ENCODE data around the gene EEPD1. TPM values are rescaled to one million over a fixed set of nuclear protein-coding genes. Genes with fewer than 3 reads are reported as not detected.
"Not testable (repeated sequence)": the region's sequence is repeated elsewhere in the genome, so short reads cannot be mapped to it uniquely, and the experiment has no call there.

The EEPD1 gene
- total and polyA plus RNA-seq, 8 donors = 14.0 to 134 (median 19.4) TPM

DNA sequence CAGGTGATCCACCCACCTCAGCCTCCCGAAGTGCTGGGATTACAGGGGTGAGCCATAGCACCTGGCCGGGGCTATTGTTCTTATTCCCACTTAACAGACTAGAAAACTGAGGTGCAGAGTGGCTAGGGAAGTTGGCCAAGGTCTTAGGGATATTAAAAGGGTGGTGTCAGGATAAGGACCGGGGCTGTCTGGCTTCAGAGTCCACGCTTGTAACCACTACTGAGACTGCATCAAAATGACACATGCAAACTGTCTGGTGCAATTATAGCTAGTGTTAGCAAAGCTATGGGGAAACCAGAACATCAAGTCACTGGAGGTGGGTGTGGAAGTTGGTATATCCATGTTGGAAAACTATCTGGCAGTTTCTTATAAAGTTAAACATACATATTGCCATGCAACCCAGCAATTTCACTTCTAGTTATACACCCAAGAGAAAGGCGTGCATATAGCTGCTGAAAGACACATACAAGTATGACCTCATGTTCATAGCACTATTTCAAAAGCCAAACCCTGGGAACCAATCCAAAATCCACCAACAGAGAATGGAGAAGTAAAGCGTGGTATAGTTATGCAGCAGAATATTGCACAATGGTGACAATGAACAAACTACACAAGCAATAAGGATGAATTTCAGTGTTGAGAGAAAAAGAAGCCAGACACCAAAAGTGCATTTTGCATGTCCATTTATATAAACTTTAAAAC is 33.9 kb upstream of the EEPD1 start:
- H3K9me3 ChIP-seq = no peaks in the 10 kb centered on the region

GRCh38 chr7:36119983-36120646 is 32.9 kb upstream of the EEPD1 start:
- DNase-seq = peak in 1 of 2 donors; percentile 22
- WGBS, 5 donors = 74 to 85% (median 82%) methylated on average over 12 to 13 of the region's 13 CpGs
- intact Hi-C loops (cut with DNase I; ENCODE audit: low total_unique reads) = not testable (repeated sequence)

More for the DNA sequence above, 33.9 kb upstream of the EEPD1 start:
- 54 to 70% (median 64%) methylated on average over 6 of the region's 6 CpGs for WGBS, 5 donors
- TF ChIP-seq POLR2AphosphoS5 (IDR thresholded peaks at IDR 0.05) (peak in 1 of 3 donors; percentile 78), POLR2A (IDR thresholded peaks at IDR 0.05) (no peak), EP300 (IDR thresholded peaks at IDR 0.05) (no peak), CTCF (IDR thresholded peaks at IDR 0.05) (no peak)
- no peaks in the 10 kb centered on the region for H3K36me3 ChIP-seq
- H3K4me3 ChIP-seq = no peak overlapping the region
- H3K27me3 ChIP-seq = no peaks in the 10 kb centered on the region
- intact Hi-C loops (cut with DNase I; ENCODE audit: low total_unique reads) = no loop called here
- peak overlapping the region in 2 of 5 donors; percentile 49 to 62 for H3K27ac ChIP-seq
- peaks cover 22 to 53% (median 25%) of the 10 kb centered on the region in 4 donors for H3K4me1 ChIP-seq
- peak; percentile 36 to 66 for DNase-seq

GRCh38 chr7:36125630-36126029 is 27.4 kb upstream of the EEPD1 start:
- H3K4me1 ChIP-seq = peaks cover 14 to 44% (median 17%) of the 10 kb centered on the region in 4 donors
- DNase-seq; intact Hi-C loops (cut with DNase I; ENCODE audit: low total_unique reads); H3K27me3 ChIP-seq; H3K4me3 ChIP-seq; H3K27ac ChIP-seq; H3K9me3 ChIP-seq; H3K36me3 ChIP-seq: not testable (repeated sequence)
- 93 to 100% (median 98%) methylated on average over 2 of the region's 2 CpGs for WGBS, 5 donors

More at GRCh38 chr7:36119983-36120646, 32.9 kb upstream of the EEPD1 start:
- Histone ChIP-seq H3K27ac (peak overlapping the region in 1 of 5 donors; percentile 49), H3K4me1 (peaks cover 22 to 52% (median 25%) of the 10 kb centered on the region in 4 donors)
- H3K36me3 ChIP-seq, H3K9me3 ChIP-seq, H3K27me3 ChIP-seq, H3K4me3 ChIP-seq: not testable (repeated sequence)

DNA sequence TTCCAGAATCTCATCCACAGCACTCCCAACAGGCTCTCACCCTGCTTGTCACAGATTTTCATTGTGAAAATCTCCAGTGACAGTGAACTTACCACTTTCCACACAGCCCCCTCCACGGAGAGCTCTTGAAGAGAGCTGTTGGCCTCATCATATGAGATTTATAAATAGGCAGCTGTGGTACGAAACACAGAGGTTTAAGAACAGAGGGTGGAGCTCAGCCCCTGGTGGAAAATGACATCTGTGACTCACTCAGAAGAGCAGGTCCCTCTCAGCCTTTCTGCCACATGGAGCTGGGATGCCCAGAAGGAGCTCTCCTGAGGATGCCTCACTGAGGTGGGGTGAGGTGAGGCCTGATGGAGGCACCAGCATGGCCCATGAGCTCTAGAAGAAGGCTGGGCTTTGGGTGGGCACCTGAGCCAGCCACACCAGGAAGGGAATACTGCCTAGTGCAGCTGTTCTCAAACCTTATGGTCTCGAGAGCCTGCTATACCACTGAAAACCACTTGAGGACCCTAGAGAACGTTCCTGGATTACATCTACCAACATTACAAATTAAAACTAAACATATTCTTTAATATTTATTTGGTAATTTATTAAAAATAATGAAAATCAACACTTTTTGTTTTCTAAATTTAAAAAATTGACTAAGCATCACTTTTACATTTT is 25.8 kb upstream of the EEPD1 start:
- H3K4me1 ChIP-seq = peaks cover 14 to 45% (median 17%) of the 10 kb centered on the region in 4 donors
- no peaks in the 10 kb centered on the region for H3K9me3 ChIP-seq
- DNase-seq = no peak
- peak overlapping the region in 1 of 5 donors; percentile 80 for H3K27ac ChIP-seq
- WGBS, 5 donors = 79 to 87% (median 81%) methylated on average over 4 of the region's 4 CpGs
- no peak overlapping the region for H3K4me3 ChIP-seq
- no peak for TF ChIP-seq POLR2AphosphoS5 (IDR thresholded peaks at IDR 0.05)
- intact Hi-C loops (cut with DNase I; ENCODE audit: low total_unique reads) = no loop called here
- H3K36me3 ChIP-seq = no peaks in the 10 kb centered on the region
- no peaks in the 10 kb centered on the region for H3K27me3 ChIP-seq

DNA sequence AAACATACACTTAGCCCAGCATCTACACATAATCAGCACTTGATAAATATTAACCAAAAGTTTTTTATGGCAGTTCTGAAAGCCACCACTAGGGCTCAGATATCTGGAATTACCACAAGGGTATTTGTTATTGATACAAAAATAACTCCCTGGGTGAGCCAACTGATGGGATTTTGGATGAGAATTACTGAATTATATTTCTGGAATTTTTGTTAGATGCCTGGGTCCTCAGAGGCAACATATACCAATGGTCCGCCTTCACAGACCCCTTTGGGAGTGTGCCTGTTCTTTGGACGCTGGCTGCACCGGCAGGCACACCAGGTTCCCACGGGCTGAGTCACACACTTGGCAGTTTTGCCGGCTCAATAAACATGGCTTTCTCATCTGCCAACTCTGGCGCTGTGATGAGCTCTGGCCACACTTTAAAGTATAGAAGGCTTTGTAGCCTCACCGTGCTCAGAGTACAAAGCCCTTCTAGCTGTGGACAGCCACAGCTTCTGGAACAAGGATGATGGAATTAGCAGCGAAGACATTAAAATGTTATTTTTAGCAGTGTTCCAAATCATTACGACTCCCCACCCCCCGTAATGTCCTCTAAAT is 24.5 kb upstream of the EEPD1 start:
- H3K27ac ChIP-seq = peak overlapping the region; percentile 68 to 90 (median 77)
- peak overlapping the region in 1 of 4 donors; percentile 4 for H3K4me3 ChIP-seq
- peak; percentile 17 to 78 (median 44) for TF ChIP-seq POLR2AphosphoS5 (IDR thresholded peaks at IDR 0.05)
- TF ChIP-seq CTCF (IDR thresholded peaks at IDR 0.05) = peak in 5 of 7 experiments; percentile 65 to 84 (median 75)
- TF ChIP-seq EP300 (IDR thresholded peaks at IDR 0.05) = no peak
- H3K27me3 ChIP-seq = no peaks in the 10 kb centered on the region
- no peaks in the 10 kb centered on the region for H3K36me3 ChIP-seq
- H3K9me3 ChIP-seq = no peaks in the 10 kb centered on the region
- H3K4me1 ChIP-seq = peaks cover 14 to 45% (median 17%) of the 10 kb centered on the region in 4 donors
- intact Hi-C loops (cut with DNase I; ENCODE audit: low total_unique reads) = no loop called here
- 9 to 27% (median 16%) methylated on average over 10 of the region's 10 CpGs for WGBS, 5 donors
- peak; percentile 79 to 91 for DNase-seq
